HG02571 (cell line): ENCODE data around the gene BLOC1S4.
A peak's percentile ranks its signal among the peaks of the same experiment; 100 is the strongest.
"Not testable (repeated sequence)": the region's sequence is repeated elsewhere in the genome, so short reads cannot be mapped to it uniquely, and the experiment has no call there.

Source experiments
- ATAC-seq: cut with Tn5 transposase; IDR thresholded peaks from one replicate; pipeline ENCODE4 v1.9.1; 2021; ENCODE audit warnings: mild to moderate bottlenecking, moderate library complexity; ENCODE audit not compliant: unreplicated experiment

The BLOC1S4 gene

GRCh38 chr4:6716018-6716911 lies at the start of gene BLOC1S4:
BLOC1S4 (plus strand) TSS chr4:6716174; CDS start chr4:6716210, 36 bp downstream.
- peak; percentile 84 for ATAC-seq

DNA sequence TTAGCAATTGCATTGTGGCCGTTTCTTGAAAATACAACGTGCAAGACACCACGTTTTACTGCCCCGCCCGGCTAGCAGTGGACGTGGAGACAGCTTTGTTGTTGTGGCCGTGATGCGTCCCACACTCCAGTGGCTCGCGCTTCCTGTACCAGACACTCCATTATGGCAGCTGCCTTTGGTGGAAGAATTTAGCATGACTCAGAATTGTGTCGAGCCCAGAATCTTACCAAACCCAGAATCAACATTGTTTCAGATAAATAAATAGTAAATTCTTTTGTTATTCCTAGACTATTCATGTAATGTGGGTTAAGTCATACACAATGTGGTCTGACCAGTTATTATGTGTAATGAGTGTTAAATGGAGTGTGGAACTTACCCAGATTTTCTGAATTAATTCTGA lies 47.6 kb upstream of the BLOC1S4 start:
- no peak for ATAC-seq

- ATAC-seq, result no peak
Observed at GRCh38 chr4:6671648-6672047, 44.3 kb upstream of the BLOC1S4 start.

DNA sequence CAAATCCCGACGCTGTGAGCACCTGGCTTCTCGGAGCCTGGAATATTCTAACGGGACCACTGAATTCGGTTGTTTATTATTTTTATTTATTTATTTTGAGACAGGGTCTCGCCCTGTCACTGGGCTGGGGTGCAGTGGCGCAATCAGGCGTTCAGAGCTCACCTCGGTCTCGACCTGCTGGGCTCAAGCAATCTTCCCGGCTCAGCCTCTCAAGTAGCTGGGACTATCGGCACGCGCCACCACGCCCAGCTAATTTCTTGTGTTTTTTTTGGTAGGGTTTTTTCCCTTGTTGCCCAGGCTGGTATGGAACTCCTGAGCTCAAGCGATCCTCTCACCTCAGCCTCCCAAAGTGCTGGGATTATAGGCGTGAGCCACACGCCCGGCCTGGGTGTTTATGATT lies 43.8 kb upstream of the BLOC1S4 start:
- no peak for ATAC-seq

- not testable (repeated sequence) for ATAC-seq
Observed at GRCh38 chr4:6672541-6673190, 43.3 kb upstream of the BLOC1S4 start.

GRCh38 chr4:6673191-6673659 lies 42.7 kb upstream of the BLOC1S4 start:
- not testable (repeated sequence) for ATAC-seq

- peak; percentile 72 for ATAC-seq
Observed at GRCh38 chr4:6673660-6674499, 42.1 kb upstream of the BLOC1S4 start.

GRCh38 chr4:6674500-6675149 lies 41.3 kb upstream of the BLOC1S4 start:
- peak; percentile 34 for ATAC-seq

DNA sequence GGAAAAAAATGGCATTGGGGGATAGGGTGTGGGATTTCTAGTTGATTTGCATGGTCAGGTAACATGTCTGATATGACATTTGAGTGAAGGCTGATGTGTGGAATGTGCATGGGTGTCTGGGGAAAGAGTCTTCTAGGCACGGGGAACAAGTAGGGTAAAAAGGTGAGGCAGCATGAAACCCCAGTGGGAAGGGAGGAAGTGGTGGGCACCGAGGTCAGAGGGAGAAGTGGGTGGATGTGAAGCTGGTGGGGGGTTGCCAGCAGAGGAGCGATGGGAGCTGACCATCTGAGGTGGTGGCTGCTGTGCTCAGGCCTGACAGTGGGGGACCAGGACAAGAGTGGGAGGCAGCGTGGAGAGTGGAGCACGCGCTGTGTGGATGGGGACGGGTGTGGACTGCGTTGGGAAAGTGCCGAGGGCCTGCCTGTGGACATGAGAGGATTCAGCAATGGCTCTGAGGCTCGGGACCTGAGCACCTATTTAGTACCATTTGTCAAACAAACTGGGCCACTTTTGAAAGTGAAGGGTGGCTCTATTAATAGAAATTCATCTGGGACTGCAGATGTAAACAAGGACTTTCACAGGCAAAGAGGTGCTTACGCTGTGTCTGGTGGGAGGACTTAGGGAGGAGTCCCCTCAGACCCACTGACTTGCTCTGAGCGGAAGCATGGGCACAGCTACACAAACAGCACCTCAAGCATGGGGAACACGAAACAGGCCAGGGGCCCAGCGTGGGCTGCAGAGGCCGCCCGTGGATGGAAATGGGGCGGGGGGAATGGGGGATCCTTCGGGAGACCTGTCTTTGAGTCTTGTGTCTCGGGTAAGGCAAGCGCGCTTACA lies 39.0 kb upstream of the BLOC1S4 start:
- ATAC-seq, result no peak

DNA sequence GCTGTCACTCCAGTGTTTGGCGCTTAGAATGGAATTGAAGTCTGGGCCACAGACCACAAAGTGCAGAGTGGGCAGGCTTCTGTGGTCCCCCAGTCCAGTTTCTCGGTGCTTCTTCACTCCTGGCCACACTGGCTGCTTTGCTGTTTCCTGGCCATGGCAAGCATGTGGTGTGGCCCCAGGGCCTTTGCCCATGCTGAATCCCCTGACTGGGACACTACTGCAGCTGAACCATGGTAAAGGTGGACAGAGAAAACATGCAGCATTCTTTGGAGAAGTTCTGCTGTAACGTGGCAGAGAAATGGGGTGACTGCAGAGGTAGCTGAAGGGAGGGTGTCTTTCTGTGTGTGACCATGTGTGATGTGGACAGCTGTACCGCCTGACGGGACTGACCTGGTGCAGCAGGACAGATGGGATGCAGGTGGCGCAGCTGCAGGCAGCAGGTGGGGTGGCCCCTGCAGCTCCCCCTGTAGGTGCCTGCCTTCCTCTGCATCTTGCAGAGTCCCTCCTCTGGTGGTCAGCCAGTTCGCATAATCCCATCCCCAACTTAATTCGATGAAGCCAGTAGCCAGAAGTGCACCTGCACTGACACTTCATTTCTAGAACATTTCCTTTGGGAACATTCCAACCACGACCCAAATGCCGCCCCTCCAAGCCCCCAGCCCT lies 35.5 kb upstream of the BLOC1S4 start:
- ATAC-seq, result no peak

GRCh38 chr4:6681191-6681590 lies 34.8 kb upstream of the BLOC1S4 start:
- ATAC-seq, result no peak

DNA sequence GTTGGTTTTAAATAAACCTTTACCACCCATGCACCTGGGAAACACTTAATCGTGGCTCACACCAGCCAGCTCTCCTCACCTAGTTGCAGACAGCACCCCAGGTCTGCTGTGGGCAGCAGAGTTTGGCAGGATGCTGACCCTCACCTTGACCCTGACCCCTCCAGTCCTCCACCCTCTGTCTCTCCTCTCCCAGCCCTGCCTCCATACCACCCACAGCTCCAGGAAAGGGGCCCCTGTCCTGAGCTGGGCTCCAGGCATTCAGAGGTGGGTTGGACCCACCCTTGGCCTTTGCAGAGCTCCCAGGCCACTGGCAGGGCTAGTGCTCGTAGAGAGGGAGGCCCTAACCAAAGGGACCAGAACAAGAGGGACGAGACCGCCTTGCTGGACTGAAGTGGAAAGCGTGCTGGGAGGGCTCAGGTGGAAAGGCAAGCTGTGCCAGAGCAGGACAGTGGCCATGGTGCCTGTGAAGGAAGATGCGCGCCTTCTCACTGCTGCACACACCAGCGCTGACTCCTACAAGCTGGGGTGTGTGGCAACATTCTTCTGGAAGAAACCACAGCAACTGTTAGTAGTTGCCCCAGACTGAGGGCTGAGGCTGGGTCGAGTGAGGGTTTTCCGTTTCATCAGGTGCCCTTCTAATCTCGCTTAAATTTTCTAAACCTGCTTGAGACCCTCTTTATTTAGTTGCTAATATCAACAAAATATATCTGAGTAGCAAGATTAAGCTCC lies 32.9 kb upstream of the BLOC1S4 start:
- ATAC-seq, result no peak

GRCh38 chr4:6684656-6685055 lies 31.3 kb upstream of the BLOC1S4 start:
- no peak for ATAC-seq

GRCh38 chr4:6686104-6686787 lies 29.7 kb upstream of the BLOC1S4 start:
- ATAC-seq, result no peak

DNA sequence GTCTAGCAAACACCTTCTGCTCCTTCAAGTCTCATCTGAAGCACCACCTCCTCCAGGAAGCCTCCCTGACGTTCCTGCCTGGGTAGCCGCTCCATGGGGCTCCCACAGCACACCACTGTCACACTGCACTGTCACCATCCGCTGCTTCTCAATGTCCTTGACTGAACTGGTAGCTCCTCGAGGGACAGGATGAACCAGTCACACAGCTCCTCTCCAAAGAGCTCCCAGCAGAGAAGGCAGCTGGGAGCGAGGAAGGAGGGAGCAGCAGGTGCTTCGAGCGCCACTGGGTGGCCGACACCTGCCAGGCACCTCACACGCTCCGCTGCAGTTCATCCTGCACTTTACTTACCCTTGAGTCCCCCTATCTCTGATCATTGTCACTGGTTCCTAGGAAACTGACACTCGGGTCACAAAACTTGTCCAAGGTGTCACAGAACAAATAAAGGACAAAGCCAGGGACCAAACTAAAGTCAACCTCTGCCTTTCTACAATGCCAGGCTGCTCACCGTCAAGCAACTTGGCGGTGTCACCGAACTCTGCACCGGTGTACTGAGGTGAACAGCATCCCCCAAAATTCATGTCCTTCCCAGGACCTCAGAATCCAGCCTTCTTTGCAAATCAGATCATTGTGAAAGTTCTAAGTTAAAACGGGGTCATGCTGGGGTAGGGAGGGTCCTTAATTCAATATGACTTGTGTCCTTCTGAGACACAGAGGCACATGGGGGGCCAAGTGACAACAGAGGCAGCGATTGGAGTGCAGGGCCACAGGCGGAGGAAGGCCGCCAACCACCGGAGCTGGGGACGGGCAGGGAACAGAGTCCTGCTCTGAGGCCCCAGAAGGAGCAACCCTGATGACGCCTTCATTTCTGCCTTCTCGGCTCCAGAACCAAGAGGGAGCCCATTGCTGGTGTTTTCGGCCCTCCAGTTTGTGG lies 27.8 kb upstream of the BLOC1S4 start:
- no peak for ATAC-seq

GRCh38 chr4:6688879-6689505 lies 27.0 kb upstream of the BLOC1S4 start:
- ATAC-seq, result peak; percentile 61
